Ectodermal cell (in vitro differentiated cells): Measurements from ENCODE around the gene CDH22.

Source experiments
- H3K27ac ChIP-seq: 2 replicates; pipeline ENCODE4 v1.7.0; 2013; ENCODE audit warnings: mild to moderate bottlenecking, low read depth, low read length; ENCODE audit not compliant: insufficient read depth, poor library complexity, severe bottlenecking
- H3K27me3 ChIP-seq: 2 replicates; pipeline ENCODE4 v1.7.0; 2013; ENCODE audit warnings: mild to moderate bottlenecking, low read length; ENCODE audit not compliant: insufficient read depth, control insufficient read depth, poor library complexity, severe bottlenecking
- H3K36me3 ChIP-seq: one replicate; pipeline ENCODE4 v1.7.0; 2013; ENCODE audit warnings: low read length; ENCODE audit not compliant: control insufficient read depth, insufficient read depth
- H3K4me1 ChIP-seq: one replicate; pipeline ENCODE4 v1.7.0; 2013; ENCODE audit warnings: low read length; ENCODE audit not compliant: control insufficient read depth, insufficient read depth
- H3K4me3 ChIP-seq: 2 replicates; pipeline ENCODE4 v1.7.0; 2013; ENCODE audit warnings: low read depth, low read length, control low read depth; ENCODE audit not compliant: insufficient read depth
- H3K9me3 ChIP-seq: 2 replicates; pipeline ENCODE4 v1.7.0; 2013; ENCODE audit warnings: mild to moderate bottlenecking, low read length, moderate library complexity; ENCODE audit not compliant: control insufficient read depth
- WGBS, 2 experiments: methylation state at CpG; one replicate each; pipeline ENCODE4 v1.1.7; 2013; ENCODE audit warnings: missing lambda C conversion rate in 2 of 2; 5-methylcytosine and 5-hydroxymethylcytosine counted together

The CDH22 gene

GRCh38 chr20:46127396-46128010 lies 180.8 kb downstream of the CDH22 start:
- H3K4me1 ChIP-seq, result no peaks in the 10 kb centered on the region
- H3K27me3 ChIP-seq, result peaks cover 21% of the 10 kb centered on the region
- no peaks in the 10 kb centered on the region for H3K36me3 ChIP-seq
- H3K27ac ChIP-seq, result no peak overlapping the region
- WGBS, 2 experiments, result 94% methylated on average over 11 of the region's 11 CpGs
- no peaks in the 10 kb centered on the region for H3K9me3 ChIP-seq
- H3K4me3 ChIP-seq, result no peak overlapping the region

- Histone ChIP-seq H3K27ac (no peak overlapping the region), H3K9me3 (no peaks in the 10 kb centered on the region), H3K27me3 (peaks cover 12% of the 10 kb centered on the region), H3K36me3 (no peaks in the 10 kb centered on the region), H3K4me1 (no peaks in the 10 kb centered on the region), H3K4me3 (no peak overlapping the region)
- WGBS, 2 experiments, result 90 to 95% methylated on average over 4 of the region's 5 CpGs
Measured at GRCh38 chr20:46126440-46127056, 181.8 kb downstream of the CDH22 start.
